HG03460 (cell line): ENCODE results near the gene SNX32.

ENCODE experiments used
- ATAC-seq: cut with Tn5 transposase; IDR thresholded peaks from one replicate; pipeline ENCODE4 v1.9.1; 2021; ENCODE audit not compliant: unreplicated experiment

Gene SNX32

DNA sequence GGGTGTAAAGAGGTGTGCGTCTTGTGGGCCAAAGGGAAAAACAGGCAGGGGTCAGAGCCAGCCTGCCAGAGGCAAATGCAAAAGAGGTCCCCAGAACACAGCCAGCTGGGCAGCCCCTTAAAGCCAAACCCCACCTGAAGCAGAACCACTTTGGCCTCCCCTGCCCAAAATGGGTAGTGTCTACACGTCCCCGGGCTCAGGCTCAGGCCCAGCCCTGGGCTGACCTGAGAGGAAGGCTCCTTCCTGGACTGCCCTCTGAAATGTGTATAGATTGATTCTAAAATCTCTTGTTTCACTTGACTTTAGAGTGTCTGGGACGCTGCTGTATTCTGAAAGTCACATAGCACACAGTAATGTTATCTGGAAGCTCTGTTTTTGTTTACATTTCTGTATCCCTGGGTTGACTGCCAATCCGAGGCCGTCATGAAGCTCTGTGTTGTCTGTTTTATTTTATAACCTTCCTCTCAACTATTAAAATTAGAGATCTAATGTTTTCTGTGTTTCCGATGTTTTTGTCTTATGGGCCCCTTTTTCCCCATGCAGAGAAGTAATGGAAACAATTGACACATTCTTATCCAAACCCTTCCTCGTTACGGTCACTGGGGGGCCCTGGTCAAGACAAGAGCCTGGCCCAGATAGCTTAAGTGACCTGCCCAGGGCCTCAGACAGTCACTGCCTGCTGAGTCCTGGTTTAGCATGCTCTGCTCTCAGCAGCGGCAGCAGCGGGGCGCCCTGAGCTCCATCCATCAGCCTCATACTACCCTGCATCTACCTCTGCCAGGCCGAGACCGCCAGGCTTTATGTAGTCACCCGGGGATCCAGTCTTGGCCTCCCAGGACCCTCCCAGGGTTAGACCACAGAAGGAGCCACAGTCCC is 36.8 kb upstream of the SNX32 start:
- ATAC-seq, result no peak

DNA sequence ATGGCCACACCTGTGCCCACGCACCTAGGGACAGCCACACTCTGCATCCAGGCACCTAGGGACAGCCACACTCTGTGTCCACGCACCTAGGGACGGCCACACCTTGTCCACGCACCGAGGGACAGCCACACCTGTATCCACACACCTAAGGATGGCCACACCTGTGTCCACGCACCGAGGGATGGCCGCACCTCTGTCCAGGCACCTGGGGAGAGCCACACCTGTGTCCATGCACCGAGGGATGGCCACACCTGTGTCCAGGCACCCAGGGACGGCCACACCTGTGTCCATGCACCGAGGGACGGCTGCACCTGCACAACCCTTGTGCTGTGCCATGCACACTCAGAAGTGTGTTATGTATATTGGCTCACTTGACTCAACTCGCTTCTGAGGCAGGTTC is 36.1 kb upstream of the SNX32 start:
- no peak for ATAC-seq

DNA sequence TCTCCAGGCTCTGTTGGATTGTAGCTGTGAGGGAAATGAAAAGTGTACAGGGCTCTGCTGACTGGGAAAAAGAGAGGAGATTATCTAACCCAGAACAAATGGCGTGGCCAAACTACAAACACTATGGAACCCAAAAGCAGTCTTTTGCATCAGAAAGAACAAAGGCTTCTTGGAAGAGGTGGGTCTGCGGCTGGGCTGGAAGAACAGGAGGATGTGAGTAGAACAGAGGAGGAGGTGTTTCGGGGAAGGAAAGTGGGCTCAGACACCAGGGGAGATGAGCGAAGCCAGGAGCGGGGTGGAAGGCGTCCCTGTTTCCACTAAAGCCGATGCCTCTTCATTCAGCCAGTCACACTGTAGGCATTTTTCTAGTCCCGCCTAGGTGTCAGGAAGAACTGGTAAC is 34.9 kb upstream of the SNX32 start:
- no peak for ATAC-seq

DNA sequence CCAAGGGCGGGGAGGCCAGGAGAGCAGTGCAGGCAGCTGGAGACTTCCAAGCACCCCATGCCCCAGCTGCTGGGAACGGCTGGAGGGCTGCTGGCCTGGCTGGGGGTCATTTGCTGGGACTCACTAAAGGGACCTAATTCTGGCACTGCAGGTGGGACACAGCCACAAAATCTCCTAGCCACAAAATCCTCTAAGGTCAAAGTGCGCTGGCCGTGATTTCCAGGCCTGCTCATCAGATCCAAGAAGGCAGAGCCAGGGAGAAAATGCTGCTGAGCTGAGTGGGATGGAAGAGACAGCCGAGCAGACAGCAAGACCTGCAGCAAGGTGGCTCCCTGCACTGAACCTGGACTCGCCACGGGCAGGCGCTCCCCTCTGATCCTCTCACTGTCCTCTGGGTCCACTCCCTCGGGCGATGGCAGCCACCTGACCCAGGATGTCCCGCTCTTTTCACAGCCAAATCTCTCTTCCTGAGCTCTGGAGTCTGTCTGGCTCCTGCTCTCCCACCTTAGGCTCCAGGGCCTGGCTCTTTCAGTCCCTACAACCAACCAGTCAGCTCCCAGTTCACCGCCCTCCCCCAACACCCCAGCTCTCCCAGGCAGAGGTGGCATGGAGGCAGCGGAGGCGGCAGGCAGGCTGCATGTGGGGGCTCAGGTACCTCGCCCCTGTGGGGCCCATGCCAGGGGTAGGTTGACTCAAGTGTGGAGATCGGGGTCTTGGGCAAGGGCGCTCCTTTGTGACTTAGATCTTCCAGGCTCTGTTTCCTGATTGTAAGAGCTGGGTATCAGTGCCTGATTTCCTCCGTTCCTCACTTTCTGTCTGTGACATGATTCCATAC is 32.4 kb upstream of the SNX32 start:
- ATAC-seq, result no peak

DNA sequence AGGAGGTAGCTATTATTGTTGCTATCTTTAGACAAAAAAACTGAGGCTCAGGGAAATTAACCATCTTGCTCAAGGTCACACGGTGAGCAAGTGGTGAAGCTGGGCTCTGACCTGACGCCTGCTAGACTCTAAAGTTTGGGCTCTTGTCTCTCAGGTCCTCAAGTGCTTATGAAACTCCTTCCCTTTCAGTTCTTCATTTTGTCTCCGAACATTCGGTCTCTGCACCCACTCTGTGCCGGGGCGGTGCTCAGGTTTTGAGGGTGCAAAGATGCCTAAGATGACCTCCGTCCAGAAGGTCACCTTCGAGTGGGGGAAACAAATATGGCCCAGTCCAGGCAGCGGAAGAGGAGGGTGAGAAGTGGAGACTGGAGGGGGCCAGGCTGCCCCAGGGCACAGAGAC is 30.9 kb upstream of the SNX32 start:
- ATAC-seq, result peak; percentile 57

DNA sequence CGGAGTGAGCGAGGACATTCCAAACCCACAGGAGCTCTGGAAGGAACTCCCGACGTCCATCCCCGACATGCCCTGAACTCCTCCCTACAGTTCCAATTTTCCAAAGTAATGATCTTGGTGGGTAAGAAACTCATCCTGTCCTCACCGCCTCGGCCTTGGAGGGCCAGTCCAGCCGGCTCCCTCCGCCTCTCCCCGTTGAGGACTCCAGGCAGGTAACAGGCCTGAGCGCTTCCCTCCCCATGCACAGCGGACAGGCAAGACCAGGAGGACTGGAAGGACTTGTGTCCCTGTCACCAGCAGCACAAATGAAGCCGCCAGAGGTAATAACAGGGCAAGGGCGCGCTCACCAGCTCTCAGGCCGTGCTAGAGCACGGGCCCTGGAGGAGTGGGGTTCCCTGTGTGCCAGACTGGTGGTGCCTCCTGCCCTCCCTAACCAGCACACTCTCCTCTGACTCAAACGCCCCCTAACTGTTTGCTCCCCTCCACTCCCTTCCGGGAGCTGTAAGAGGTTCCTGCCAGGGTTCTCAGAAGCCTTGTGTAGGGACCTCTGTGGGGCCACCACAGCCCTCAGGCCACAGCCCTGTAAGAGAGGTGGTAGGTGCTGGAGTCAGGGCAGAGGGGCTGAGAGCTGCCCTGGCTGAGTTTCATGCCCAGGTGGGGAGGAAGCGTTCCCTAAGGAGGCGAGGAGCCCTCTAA is 29.8 kb upstream of the SNX32 start:
- no peak for ATAC-seq

DNA sequence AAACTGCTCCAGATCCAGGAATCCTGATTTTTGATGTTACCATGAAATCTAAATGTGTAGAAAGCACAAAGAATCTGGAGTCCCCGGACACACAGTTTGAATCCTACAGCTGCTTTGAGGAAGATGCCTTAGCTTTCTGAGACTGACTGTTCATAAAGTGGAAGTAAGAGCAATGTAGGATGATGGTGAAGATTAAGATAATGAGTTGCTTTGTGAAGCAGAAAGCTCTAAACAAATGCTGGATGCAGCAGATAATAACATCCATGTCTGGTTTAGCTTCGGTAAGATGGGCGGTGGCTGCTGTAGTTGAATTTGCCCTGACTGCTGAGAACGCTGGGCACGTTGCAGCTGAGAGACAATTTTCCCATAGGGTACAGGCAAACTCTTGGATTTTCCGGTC is 26.8 kb upstream of the SNX32 start:
- ATAC-seq, result no peak

DNA sequence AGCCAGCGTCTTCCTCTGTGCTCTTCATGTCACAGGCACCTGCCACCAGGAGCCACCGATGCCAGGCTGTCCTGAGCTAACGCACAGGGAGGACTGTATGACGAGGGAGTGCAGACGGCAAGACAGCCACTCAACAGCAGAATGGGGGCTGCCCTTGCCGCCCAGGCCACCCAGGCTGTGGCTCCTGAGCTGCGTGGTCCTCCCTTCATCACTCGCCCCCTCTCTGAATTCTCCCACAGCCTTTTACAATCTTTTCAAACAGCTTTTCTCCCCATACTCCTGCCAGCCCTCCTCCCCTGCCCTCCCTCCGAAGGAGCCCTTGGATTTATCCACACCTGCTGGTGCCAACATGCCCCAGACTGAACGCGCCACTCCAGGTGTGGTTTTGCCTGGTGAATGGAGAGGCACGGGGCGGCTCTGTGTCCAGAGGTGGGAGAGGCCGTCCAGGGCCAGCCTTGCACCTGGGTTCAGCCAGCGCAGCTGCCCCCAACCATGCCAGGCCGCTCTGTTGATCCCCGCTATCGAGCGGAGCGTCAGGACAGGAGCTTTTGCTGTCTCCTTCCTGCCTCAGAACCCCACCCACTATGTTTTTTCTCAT is 24.9 kb upstream of the SNX32 start:
- ATAC-seq, result no peak

DNA sequence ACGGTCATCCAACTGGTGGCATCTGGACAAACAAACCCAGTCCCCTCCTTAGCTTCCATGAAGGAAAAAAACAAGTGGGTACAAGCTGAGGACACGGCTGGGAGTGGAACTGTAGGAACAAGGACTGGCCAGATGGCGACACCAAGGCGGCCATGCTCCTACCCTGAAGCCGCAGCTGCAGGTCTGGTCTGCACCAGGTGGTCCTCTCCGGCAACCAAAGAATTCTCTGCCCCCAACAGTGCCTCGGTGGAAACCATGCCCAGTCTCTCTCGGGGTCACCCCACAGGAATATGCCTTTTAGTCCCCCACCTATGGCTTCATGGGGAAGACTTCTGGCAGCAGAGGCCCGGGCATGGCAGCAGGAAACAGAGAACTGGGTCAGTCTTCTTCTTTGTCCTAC is 24.3 kb upstream of the SNX32 start:
- ATAC-seq, result no peak

DNA sequence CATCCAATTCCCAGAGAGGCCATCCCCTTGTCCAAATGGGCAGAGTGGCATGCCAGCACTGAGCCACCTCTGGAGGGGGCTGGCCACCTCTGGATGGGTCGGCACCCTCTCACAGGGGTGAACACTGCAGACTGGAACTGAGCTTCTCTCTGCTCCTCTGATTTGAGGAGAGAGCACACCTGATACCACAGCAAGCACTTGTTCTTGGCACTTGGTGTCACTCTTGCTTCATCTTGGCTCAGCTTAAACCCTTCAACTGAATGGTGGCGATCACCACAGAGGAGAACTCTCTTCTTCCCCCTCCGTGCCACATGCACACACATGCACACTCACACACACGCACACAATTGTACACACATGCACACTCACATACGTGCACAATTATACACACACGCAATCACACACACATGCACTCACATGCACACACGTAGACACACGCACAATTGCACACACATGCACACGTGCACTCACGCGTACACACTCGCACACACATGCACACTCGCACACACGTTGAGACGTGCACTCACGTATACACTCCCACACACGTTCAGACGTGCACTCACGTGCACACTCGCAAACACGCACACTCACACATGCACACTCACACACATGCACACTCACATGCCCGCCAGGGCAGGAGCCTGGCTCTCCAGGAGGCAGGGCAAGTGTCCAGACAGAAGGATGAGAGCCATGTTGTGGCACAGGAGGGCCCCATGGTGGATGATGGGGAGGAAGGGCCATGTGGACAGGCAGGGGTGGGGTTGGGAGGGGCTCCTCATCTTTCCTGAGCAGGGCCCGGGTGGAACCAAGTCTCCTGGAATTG is 23.5 kb upstream of the SNX32 start:
- no peak for ATAC-seq

DNA sequence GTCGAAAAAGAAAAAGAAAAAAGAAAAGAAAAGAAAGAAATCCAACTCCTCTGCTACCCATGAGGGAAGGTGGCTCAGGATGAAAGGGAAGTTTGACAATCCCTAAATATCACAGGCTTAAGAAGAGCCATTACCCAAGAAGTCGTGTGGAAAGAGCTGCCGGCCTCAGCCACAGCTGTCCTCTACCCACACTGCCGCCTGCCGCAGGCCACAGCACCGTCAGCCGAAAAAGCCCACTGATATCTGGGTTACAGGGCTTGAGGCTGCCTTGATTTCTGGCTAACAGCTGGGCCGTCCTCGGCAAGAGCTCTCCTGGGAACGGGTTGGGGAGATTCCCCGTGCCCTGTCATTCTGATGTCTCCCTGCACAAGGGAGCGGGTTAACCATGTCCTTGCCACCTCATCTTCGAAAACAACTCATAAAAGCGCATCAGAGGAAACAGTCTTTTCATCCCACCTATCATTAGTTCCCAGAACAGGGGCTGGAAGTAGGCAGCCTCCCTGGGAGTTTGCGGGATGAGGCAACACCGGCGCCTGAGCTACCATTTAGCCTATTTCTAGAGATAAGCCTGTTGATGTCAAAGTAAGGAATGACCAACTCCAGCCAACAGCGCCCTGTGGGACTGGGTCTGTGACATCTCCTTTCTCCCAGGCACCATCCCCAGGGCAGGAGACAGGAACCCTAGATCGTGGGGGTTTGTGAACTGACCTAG is 21.8 kb upstream of the SNX32 start:
- ATAC-seq, result no peak

DNA sequence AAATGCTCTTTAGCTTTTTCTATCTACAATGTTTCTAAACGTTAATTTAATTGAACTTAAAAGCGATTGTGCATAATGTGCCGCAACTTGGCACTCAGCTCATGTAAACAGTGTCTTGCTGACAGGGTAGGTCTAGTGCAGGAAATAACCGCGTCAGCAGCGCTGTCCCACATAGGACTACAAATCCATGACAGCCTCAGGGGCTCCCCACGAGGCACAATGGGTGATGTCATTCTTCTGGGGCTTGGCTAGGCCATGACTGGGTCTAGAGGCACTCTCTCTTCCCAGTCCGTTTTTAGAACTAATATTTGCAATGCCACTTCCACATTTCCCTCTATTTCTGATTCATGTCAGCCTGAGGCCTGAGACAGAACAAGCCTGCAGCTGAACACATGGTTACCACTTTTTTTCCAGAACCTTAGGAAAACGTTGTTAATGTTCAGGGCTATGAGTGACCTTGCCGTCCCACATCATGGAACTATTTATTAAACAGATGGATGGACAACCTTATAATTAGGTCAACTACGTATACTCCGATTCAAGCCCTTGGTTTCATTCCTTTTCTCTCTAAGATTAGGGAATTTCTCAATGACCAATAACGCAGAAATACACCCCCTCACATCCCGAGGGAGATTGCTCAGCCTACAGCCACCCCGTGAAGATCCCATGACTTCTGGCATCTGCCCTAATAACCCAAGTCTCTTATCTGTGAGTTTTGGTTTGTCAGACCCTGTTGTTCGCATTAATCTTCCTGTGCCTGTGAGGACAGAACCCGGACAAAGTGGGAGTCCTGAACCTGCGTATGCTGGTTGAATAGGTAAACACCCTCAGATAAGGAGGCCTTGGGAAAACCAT is 19.4 kb upstream of the SNX32 start:
- no peak for ATAC-seq

DNA sequence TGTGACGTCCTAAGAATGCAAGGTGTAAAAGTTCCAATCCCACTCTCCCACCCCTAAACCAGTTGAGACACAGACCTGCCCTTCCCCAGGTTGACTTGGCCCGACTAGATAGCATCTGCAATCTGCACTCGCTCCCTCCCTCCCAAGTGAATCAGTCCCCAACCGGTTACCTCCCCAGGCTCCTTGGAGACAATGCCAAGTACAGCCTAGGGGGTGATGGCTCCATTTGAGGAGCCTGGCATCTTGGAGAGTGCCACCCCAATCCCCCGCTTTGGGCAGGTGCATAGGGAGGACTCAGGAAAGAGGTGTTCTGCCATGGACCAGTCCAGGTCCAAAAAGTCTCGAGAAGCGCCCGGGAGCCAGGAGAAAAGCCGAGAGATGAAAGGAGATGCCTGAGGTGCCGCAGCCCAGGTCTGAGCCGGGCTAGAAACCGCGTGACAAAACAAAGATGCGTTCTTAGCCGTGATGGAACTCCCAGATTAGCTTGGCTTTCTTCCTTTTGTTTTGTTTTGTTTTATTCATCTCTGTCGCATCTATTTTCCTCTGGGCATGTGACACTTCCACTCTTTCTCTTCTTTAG is 18.7 kb upstream of the SNX32 start:
- ATAC-seq, result no peak

DNA sequence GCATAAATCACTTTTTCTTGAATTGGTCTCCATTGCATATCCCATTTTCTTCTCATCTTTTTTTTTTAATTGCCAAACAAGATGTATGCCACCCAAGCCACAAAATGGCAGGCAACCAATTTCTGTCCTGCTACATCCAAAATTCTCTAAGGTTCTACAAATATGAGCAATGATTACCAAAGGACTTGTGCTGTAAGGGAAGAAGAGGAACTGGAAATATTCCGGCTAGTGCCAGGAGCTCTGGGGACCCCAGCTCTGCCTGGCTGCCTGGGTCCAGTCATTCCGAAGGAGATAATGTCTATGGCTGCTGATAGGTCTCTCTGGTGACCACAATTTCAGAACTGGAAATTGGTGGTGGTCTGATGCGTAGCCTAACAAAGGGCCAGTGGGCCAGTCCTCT is 17.1 kb upstream of the SNX32 start:
- ATAC-seq, result no peak

DNA sequence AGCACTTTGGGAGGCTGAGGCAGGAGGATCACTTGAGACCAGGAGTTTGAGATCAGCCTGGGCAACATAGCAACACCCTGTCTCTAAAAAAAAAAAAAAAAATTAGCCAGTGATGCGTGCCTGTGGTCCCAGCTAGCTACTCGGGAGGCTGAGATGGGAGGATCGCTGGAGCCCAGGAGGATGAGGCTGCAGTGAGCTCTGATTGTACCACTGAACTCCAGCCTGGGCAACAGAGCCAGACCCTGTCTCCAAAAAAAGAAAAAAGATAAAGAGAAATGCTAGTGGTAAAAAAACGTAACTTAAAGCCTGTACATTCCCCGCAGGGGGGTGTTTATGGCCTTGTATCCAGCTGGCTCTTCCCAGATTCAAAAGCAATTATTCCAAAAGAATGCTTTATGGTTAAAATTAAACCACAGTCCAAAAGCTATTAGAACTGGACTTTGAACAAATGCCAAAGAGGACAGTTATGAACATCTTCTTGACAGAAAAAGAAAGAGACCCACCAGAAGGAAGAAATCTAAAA is 16.4 kb upstream of the SNX32 start:
- ATAC-seq, result no peak

DNA sequence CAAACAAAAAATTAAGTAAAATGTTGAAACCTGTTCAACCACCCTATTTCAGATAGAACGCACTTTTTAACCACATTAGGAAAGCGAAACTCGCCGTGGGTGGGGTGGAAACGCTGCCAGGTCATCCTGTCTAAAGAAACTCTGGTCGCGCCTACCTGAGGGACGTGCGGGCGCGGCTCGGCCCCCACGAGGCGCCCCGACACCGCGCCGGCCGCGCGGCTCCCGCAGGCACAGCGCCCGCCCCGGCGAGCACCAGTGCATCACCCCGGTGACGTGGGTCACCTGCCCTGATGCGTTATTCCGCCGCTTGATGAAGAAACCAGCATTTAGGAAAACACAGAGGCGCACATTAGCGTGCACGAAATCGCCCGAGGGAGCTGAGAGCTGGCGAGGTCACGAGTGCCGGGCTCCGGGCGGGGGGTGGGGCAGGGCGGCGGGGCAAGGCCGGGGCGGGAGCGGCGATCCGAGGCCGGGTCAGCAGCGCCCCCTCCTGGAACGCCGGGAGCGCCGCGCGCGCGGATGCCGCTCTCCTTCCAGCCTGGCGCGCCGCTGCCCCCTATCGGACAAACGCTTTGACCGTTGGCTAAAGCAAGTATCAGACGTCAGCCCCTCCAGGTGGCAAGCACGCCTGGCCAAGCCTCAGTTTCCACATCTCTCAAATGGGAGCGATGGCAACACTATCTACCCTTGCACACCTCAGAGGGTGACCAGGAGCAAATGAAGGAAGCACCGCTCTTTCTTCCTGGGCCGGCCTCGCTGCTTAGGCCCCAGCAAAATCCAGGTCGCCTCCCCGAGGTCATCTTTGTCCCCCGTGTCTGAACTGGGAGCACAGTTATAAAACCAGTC is 15.7 kb upstream of the SNX32 start:
- peak; percentile 62 for ATAC-seq

DNA sequence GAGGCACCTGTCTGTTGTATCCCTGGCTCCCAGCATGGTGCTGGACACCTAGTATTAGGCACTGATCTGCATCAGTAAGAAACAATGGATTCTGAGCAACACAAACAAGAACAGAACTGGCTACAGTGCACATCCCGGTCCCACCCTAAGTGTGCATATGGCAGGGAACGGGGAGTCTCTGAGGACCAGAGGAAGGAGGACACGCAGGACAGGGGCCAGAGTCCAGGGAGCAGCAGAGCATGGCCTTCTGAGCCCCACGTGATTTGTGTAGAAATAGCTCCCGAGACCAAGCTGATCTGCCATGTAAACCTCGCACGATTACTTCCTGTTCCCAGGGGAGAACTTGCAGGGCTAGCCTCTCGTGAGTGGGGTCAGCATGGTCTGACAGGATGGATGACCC is 12.7 kb upstream of the SNX32 start:
- no peak for ATAC-seq
